IPS-18c (cell line): Measurements from ENCODE around the gene EHMT1.

Experiments used
- H3K4me3 ChIP-seq: 2 replicates; pipeline ENCODE4 v1.7.0; 2013; ENCODE audit warnings: low read depth, mild to moderate bottlenecking, low read length, moderate library complexity; ENCODE audit not compliant: insufficient read depth
- H3K9me3 ChIP-seq: one replicate; pipeline ENCODE4 v1.6.1; 2013; ENCODE audit warnings: mild to moderate bottlenecking, low read length, moderate library complexity; ENCODE audit not compliant: control insufficient read depth, insufficient read depth

The EHMT1 gene

GRCh38 chr9:137691646-137692351, 73.0 kb downstream of the EHMT1 start:
- no peak overlapping the region for H3K4me3 ChIP-seq
- H3K9me3 ChIP-seq, result no peaks in the 10 kb centered on the region

- H3K9me3 ChIP-seq, result no peaks in the 10 kb centered on the region
- no peak overlapping the region for H3K4me3 ChIP-seq
Observed at GRCh38 chr9:137694236-137694959, 75.6 kb downstream of the EHMT1 start.

- no peak overlapping the region for H3K4me3 ChIP-seq
- H3K9me3 ChIP-seq, result no peaks in the 10 kb centered on the region
Observed at GRCh38 chr9:137694962-137695875, 76.4 kb downstream of the EHMT1 start.

GRCh38 chr9:137696136-137696925, 77.5 kb downstream of the EHMT1 start:
- no peaks in the 10 kb centered on the region for H3K9me3 ChIP-seq

GRCh38 chr9:137697193-137697592, 78.4 kb downstream of the EHMT1 start:
- H3K9me3 ChIP-seq, result peaks cover 1% of the 10 kb centered on the region
- no peak overlapping the region for H3K4me3 ChIP-seq

More at GRCh38 chr9:137696136-137696925, 77.5 kb downstream of the EHMT1 start:
- H3K4me3 ChIP-seq, result no peak overlapping the region

- Histone ChIP-seq H3K9me3 (peaks cover 8% of the 10 kb centered on the region), H3K4me3 (no peak overlapping the region)
Observed at GRCh38 chr9:137697832-137698231, 79.0 kb downstream of the EHMT1 start.

GRCh38 chr9:137700911-137701310, 82.1 kb downstream of the EHMT1 start:
- Histone ChIP-seq H3K9me3 (peaks cover 11% of the 10 kb centered on the region), H3K4me3 (no peak overlapping the region)

- Histone ChIP-seq H3K9me3 (peaks cover 11% of the 10 kb centered on the region), H3K4me3 (no peak overlapping the region)
Observed at GRCh38 chr9:137702615-137703379, 84.0 kb downstream of the EHMT1 start.

- H3K4me3 ChIP-seq, result no peak overlapping the region
Observed at GRCh38 chr9:137703842-137704508, 85.2 kb downstream of the EHMT1 start.

GRCh38 chr9:137705443-137705863, 86.6 kb downstream of the EHMT1 start:
- Histone ChIP-seq H3K4me3 (no peak overlapping the region), H3K9me3 (peaks cover 11% of the 10 kb centered on the region)

More at GRCh38 chr9:137703842-137704508, 85.2 kb downstream of the EHMT1 start:
- H3K9me3 ChIP-seq, result peaks cover 11% of the 10 kb centered on the region

- H3K4me3 ChIP-seq, result no peak overlapping the region
- H3K9me3 ChIP-seq, result peaks cover 11% of the 10 kb centered on the region
Observed at GRCh38 chr9:137705906-137706305, 87.1 kb downstream of the EHMT1 start.

GRCh38 chr9:137707361-137707760, 88.6 kb downstream of the EHMT1 start:
- peaks cover 8% of the 10 kb centered on the region for H3K9me3 ChIP-seq
- no peak overlapping the region for H3K4me3 ChIP-seq

GRCh38 chr9:137708590-137709284, 89.9 kb downstream of the EHMT1 start:
- Histone ChIP-seq H3K4me3 (no peak overlapping the region), H3K9me3 (no peaks in the 10 kb centered on the region)

- no peak overlapping the region for H3K4me3 ChIP-seq
- no peaks in the 10 kb centered on the region for H3K9me3 ChIP-seq
Observed at GRCh38 chr9:137709411-137710101, 90.8 kb downstream of the EHMT1 start.

- H3K9me3 ChIP-seq, result no peaks in the 10 kb centered on the region
- no peak overlapping the region for H3K4me3 ChIP-seq
Observed at GRCh38 chr9:137710704-137711103, 91.9 kb downstream of the EHMT1 start.
